GM13977 (cell line): ENCODE data around the gene COL7A1.

Experiments used
- DNase-seq: peaks from one replicate; pipeline ENCODE4 v3.0.0; 2012; ENCODE audit warnings: low spot score
- in situ Hi-C: fragments of 300-500 bp; cut with MboI; formaldehyde crosslinking; loops from one replicate; pipeline ENCODE4 v1.12.0; 2022; ENCODE audit warnings: low sequenced_read_pairs, low pct_unique_long_range_greater_than_20kb, mixed read lengths, inconsistent platforms; ENCODE audit not compliant: unreplicated experiment
- TF ChIP-seq, protein P1 (sequence below): IDR thresholded peaks from 2 replicates; pipeline ENCODE4 v1.5.1; 2012; ENCODE audit warnings: mild to moderate bottlenecking, control low read depth; ENCODE audit not compliant: insufficient read depth; ENCODE audit errors: extremely low read depth, missing control alignments

The COL7A1 gene

GRCh38 chr3:48595075-48595525 is at the start of gene COL7A1:
COL7A1 (minus strand) TSS chr3:48595329; CDS start chr3:48595159, 170 bp downstream.
- in situ Hi-C loops: no loop called here
- peak; percentile 75 for DNase-seq
- TF ChIP-seq, protein P1, sequence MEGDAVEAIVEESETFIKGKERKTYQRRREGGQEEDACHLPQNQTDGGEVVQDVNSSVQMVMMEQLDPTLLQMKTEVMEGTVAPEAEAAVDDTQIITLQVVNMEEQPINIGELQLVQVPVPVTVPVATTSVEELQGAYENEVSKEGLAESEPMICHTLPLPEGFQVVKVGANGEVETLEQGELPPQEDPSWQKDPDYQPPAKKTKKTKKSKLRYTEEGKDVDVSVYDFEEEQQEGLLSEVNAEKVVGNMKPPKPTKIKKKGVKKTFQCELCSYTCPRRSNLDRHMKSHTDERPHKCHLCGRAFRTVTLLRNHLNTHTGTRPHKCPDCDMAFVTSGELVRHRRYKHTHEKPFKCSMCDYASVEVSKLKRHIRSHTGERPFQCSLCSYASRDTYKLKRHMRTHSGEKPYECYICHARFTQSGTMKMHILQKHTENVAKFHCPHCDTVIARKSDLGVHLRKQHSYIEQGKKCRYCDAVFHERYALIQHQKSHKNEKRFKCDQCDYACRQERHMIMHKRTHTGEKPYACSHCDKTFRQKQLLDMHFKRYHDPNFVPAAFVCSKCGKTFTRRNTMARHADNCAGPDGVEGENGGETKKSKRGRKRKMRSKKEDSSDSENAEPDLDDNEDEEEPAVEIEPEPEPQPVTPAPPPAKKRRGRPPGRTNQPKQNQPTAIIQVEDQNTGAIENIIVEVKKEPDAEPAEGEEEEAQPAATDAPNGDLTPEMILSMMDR: no peak

GRCh38 chr3:48642605-48643004 is 47.5 kb upstream of the COL7A1 start:
- no peak for DNase-seq
- TF ChIP-seq, protein P1: no peak
- in situ Hi-C loops: no loop called here

- TF ChIP-seq, protein P1: no peak
- DNase-seq: no peak
- in situ Hi-C loops: no loop called here
Observed at GRCh38 chr3:48641396-48641795, 46.3 kb upstream of the COL7A1 start.

GRCh38 chr3:48639944-48640606 is 44.9 kb upstream of the COL7A1 start:
- TF ChIP-seq, protein P1: no peak
- no peak for DNase-seq
- in situ Hi-C loops: no loop called here

DNA sequence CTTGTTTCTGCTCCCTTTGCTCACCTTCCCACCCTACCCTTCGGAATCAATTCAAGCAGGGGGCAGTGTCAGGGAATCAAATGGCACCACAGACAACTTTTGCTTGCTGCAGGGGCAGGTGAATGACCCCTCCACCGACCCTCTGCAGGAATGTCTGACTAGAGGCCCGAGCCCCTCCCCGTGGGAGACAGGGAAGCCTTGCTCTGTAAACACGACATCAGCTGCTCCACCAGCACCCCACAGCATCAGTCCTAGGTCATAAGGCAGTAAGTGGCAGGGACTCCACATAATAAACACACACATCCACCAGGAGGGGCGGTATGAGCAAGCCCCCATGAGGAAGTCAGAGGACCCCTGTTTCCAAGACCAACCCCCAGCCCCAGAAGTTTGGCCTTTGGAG is 42.2 kb upstream of the COL7A1 start:
- TF ChIP-seq, protein P1: no peak
- DNase-seq: no peak
- in situ Hi-C loops: no loop called here

DNA sequence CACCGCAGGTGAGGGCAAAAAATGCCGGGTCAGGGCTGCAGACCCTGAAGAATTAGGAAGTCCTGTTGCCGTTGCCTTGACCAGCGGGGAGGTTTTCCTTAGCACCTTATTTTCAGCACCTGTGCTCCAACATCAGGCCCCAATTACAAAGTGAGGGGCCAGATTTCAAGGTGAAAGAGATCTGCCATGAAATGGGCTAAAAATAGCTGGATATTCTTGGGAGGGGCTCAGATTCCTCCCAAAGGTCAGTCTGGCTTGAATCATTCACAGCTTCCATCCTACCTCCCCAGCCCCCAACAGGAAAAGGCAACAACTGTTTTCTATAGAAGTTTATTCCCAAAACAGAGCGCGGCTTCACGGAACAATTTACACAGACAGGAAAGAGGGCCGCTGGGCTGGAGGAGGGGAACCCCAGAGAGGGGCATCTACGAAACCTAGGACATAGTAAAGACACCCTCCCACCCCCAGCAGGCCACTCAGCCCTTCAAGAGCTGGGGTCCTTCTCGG is 41.1 kb upstream of the COL7A1 start:
- TF ChIP-seq, protein P1: no peak
- no peak for DNase-seq
- in situ Hi-C loops: no loop called here
